ENCODE data around the gene RAB18.

DNA sequence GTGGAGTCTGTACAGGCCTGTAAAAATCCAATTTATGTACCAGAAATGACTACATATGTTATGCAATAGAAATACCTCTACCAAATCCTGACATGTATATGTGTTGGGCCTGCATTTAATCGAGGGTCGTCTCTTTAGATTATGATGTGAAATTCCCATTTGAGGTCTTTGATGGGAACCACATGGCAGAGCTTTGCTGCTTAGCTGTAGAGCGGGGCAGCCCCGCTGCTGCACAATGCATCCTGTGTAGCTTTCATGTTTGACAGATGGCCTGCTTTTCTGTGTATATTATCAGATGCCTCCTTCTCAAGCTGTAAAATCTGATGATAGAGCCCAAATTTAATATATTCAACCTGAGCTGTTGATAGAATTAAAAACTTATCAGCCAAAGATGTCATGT lies 65.8 kb downstream of the RAB18 start:
- TF ChIP-seq POLR2AphosphoS5 (IDR thresholded peaks at IDR 0.05; ENCODE audit: low read depth, low read length) (no peak), POLR2A (IDR thresholded peaks at IDR 0.05; ENCODE audit: low read depth, low read length) (no peak), TAF1 (IDR thresholded peaks at IDR 0.05; ENCODE audit: borderline replicate concordance, low read depth, low read length) (no peak)
